Activated T-cell treated with anti-CD3 and anti-CD28 coated beads for 4 hours (primary cell): Measurements from ENCODE around the gene FGFR2.
"Not testable (repeated sequence)": the region's sequence is repeated elsewhere in the genome, so short reads cannot be mapped to it uniquely, and the experiment has no call there.

Experiments
- DNase-seq: peaks from one replicate; pipeline ENCODE4 v3.0.0-alpha.2; 2020

Gene FGFR2

GRCh38 chr10:121583857-121584256, 14.4 kb downstream of the FGFR2 start:
- no peak for DNase-seq

- DNase-seq, result no peak
Observed at GRCh38 chr10:121583258-121583657, 15.0 kb downstream of the FGFR2 start.

GRCh38 chr10:121580276-121581116, 17.7 kb downstream of the FGFR2 start:
- DNase-seq, result no peak

- DNase-seq, result no peak
Observed at GRCh38 chr10:121579656-121580055, 18.6 kb downstream of the FGFR2 start.

- no peak for DNase-seq
Observed at GRCh38 chr10:121578965-121579364, 19.3 kb downstream of the FGFR2 start.

GRCh38 chr10:121578298-121578697, 19.9 kb downstream of the FGFR2 start:
- no peak for DNase-seq

- DNase-seq, result no peak
Observed at GRCh38 chr10:121577568-121577967, 20.7 kb downstream of the FGFR2 start.

DNA sequence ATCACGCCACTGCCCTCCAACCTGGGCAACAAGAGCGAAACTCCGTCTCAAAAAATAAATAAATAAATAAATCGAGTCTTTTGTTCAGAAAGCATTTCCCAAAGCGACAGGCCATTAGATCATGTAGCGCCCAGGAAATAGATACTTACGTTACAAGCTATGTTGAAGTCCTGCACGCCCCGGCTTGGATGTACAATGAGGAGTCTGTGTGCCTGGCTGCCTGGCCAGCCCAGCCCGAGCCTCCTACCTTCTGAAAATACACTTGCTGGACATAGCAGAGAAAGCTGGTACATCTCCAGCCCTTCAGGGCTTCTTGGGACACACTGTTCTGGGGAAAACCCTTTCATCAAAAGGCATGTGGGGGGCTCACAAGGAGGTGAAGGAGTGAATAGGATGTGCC, 22.1 kb downstream of the FGFR2 start:
- DNase-seq, result no peak

- no peak for DNase-seq
Observed at GRCh38 chr10:121574519-121575166, 23.6 kb downstream of the FGFR2 start.

DNA sequence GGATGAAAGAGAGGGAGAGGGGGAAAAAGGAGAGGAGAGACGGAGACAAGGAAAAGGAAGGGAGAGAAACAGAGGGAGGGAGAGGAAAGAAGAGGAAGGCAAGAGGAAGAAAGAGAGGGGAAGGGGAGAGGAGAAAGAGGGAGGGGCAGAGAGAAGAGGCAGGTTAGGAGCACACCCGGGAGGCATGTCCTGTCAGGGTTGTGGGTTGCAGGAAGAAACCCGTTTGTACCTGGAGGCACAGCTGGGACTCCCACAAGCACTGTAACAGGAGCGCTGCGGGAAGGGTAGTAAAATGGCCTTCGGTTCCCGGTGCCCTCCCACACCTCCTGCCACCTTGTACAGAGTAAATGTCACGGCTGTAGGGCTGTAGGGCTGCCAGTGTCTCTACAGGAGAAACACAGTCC, 24.7 kb downstream of the FGFR2 start:
- no peak for DNase-seq

GRCh38 chr10:121572859-121573537, 25.2 kb downstream of the FGFR2 start:
- DNase-seq, result no peak

DNA sequence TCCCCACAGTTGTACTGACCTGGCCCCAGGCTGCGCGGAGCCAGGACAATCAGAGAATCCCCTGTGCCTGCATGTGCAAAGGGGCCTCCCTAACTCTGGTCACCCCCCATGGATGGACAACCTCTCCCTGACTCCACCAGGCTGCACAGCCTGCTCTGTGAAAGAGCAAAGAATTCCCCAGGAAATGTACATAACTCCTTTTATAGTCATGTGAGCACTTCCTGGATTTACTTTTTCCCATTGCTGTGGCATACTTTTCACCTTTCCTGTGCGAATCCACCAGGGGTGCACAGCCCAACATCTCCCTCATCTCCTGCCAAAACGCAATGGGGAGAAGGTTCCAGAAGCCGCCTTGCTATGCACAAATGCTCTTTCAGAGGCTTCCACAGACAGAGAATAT, 27.9 kb downstream of the FGFR2 start:
- no peak for DNase-seq

GRCh38 chr10:121568275-121568674, 30.0 kb downstream of the FGFR2 start:
- no peak for DNase-seq

GRCh38 chr10:121567569-121567968, 30.7 kb downstream of the FGFR2 start:
- no peak for DNase-seq

DNA sequence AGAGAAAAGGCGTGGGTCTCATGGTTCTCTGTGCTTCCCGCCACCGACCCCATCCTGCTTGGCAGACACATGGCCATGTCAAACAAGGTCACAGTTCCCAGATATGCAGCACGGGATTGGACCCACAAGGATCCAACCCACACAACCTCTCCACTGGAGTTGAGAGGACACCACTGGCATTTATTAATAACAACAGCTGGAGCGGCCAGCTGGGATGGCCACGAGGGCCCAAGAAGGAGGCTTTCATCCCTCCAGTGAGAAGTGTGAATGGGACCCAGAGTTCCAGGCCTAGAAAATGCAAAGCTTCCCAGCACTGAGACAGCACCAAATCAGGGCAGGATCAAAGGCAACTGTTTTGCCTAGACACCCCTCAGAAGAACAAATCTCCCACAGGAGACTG, 31.5 kb downstream of the FGFR2 start:
- DNase-seq, result no peak

DNA sequence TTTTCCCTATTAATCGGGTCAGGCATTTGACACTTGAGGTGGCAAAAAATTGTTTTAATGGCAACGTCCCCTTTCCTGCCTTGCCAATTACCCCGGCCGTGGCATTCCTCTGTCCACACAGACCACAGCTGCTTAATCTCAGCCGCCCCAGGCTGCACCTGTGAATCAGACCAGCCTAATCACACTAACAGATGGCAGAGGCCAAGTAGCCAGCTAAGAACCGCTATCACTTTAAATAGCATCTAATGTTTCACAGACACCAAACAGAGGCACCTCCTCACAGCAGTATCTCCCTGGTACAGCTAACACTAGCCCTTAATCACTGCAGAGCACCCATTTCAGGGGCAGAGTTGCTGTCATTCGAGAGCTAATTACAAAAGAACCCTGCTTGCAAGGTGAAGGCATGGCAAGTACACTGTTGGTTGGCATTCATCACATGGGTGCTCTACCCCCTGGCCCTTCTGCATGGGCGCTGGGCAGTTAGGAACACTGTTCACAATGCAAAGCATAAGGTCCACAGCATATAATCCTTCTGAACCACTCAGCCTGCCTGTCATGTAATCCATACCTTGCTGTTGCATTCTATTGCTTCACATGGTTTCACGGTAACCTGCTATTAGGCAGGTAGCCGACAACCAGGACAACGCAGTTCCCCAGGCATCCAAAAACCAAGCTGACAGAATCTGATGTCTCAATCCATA, 38.8 kb downstream of the FGFR2 start:
- DNase-seq, result no peak

DNA sequence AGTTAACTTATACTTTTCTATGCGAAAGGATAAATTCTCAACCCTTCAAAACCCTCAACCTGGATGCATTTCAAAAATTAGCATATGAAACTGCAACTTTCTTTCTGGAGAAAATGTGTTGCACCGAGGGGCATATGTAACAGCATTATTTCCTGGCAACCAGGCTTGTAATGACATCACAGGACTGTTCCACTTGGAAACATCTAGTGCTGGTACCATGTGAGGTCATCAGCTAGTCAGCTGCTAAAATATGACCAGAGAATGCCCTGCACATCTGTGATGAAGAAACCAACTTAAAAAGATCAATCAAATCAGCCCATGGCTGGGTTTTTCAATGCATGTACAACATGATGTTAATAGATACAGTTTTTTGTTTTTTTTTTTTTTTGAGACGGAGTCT, 40.0 kb downstream of the FGFR2 start:
- no peak for DNase-seq

GRCh38 chr10:121556918-121557573, 41.2 kb downstream of the FGFR2 start:
- DNase-seq, result no peak

- no peak for DNase-seq
Observed at GRCh38 chr10:121556455-121556854, 41.8 kb downstream of the FGFR2 start.

GRCh38 chr10:121554916-121555315, 43.3 kb downstream of the FGFR2 start:
- DNase-seq, result not testable (repeated sequence)

DNA sequence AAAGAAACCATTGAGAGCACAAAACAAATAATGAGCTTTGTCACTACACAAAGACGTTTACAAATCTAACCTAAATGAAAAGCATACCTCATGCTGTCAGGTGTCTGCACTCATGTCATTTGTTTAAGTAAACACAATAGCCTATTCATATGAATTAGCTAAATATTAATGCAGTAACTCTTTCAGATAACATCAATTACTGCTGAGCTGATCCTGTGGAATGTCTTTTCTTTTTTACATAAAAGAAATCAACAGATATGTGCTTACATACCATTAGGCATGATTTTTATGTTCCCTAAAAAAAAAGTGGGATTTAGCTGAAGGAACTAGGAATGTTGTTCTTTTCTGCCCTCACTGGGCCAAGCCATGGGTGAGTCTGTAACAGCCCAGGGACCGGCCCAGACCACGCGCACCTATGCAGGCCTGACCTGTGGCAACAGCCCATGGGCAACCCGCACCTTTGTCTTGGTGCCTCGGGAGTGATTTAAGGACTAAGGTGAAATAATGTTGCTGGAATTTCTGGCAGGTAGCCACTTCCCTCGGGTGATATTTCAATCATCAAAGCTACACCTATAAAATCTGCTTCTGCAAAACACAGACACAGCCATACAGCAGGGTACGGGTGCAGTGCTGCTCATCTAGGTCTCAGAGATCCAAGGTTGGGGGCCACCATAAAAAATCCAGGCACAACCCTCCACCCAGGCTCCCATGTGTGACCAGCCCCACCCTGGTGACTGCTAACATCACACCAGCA, 44.6 kb downstream of the FGFR2 start:
- no peak for DNase-seq

GRCh38 chr10:121552746-121553145, 45.5 kb downstream of the FGFR2 start:
- no peak for DNase-seq
